GM21526 (cell line): Measurements from ENCODE around the gene CASR.
A peak's percentile ranks its signal among the peaks of the same experiment; 100 is the strongest.

Experiments
- ATAC-seq: cut with Tn5 transposase; IDR thresholded peaks from one replicate; pipeline ENCODE4 v1.9.1; 2021; ENCODE audit warnings: moderate library complexity; ENCODE audit not compliant: unreplicated experiment, low FRiP score

The CASR gene

GRCh38 chr3:122253581-122253980, 70.1 kb downstream of the CASR start:
- no peak for ATAC-seq

DNA sequence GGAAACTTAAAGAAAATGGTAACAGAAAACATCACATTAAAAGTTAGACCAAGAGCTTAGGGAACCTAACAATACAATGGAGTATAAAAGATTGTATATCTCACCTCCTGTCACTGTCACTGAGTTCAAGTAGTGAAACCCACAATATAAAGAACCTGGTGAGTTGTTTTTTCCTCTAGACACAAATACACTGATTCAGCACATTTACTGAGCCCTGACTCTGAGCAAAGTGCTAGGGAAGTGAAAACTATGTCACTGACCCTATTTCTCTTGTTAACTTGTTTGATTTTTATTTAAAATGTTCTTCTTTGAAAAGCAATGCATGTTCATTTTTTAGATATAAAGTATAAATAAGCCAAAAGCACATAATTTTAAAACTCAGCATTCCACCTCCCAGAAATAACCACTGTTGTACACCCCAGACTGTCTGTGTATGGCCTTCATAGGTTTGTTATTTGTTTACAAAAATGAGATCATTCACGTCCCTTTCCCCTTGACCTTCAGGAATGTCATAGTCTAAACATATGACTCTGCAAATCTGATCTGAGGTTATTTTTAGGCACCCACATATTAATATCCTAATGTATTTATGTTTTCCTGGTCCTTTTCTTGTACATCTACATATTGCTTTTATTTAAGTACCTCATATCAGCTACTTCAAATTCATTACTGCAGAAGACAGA, 72.4 kb downstream of the CASR start:
- ATAC-seq: peak; percentile 68

DNA sequence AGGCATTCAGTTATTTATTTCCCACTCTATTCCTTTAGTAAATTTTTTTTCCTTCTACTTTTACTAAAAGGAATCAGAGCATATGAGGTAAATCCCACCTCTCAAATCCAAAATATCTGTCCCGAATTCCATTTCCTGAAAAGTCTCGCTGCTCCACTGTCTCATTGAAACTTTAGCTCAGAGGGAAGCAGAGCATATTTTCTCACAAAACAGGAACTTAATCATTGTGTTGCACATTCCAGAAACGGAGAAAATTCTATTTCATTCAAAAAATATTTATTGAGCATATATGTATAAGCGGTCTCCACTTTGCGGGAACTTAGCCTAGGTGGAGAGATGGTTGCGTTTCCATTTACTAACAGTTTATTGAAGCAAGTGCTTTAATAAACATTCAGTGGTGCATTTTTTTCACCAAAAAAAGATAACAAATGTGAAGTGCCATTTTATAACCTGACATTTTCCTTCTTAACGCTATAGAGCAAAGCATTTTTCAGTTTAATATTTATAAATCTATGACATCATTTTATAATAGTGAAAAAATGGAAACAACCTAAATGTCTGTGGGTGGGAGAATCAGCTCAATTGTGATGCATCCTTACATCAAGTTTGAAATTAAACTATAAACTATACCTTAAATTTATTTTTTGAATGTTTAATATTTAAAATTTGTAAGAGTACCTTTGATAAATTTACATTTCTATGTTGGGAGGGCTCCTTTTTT, 74.3 kb downstream of the CASR start:
- no peak for ATAC-seq

DNA sequence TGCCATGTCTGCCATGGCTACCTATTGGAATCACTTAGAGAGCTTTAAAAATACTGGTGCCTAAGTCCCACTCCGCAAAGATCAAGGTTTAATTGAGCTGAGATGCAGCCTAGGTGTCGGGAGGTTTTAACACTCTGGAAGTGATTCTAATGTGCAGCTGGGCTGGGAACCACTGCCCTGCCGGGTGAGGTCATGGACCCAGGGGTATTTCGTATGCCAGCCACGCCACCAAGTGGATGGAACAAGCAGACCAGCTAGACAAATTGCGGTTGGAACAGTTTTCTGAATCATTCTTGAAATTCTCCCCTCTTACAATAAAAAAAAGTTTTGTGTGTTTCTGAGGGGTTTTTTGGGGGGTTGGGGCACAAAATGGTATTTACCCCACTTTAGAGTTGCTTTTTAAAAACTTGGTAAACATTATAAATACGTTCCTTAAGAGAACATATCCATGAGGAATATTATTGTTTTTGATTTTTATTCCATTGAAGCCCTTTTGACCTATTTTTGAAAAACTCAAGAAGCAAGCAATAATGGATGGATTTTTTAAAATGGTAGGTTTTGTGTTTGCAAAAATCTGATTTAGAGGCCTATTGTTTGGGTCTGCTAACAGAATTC, 75.4 kb downstream of the CASR start:
- ATAC-seq: peak; percentile 78

DNA sequence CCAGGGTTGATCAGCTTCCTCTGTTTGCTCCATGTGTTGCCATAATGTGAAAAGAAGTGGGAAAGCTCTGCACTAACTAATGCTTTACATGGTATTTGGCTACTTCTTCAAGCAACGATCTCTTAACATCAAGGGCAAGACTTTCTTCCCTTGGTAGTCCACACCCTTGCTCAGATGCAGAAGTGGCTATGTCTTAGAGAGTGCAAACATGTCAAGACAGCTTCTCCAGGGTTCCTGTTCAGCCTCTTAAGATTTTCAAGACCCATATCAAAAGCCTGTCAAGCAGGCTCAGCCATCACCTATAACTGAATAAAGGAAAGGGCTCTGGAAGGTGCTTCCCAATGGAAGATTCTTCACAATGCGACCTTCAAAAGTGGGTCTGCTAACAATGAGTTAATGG, 76.7 kb downstream of the CASR start:
- ATAC-seq: no peak

DNA sequence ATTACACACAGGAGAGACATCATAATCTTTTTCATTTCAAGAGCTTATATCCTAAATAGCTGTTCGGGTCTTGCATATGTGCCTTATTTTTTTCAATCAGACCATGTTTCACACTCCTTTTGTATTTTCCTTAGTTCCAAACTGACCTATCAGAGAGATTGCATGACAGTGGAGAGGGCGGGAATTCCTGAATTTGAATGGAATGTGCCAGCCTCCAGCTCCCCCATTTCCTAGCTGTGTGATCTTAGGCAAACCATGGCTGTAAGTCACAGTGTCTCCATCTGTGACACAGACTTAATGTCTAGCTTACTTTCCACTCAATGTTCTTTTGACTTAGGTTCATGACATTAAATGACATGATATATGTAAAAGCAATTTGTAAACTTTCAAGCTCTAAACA, 79.6 kb downstream of the CASR start:
- ATAC-seq: no peak

DNA sequence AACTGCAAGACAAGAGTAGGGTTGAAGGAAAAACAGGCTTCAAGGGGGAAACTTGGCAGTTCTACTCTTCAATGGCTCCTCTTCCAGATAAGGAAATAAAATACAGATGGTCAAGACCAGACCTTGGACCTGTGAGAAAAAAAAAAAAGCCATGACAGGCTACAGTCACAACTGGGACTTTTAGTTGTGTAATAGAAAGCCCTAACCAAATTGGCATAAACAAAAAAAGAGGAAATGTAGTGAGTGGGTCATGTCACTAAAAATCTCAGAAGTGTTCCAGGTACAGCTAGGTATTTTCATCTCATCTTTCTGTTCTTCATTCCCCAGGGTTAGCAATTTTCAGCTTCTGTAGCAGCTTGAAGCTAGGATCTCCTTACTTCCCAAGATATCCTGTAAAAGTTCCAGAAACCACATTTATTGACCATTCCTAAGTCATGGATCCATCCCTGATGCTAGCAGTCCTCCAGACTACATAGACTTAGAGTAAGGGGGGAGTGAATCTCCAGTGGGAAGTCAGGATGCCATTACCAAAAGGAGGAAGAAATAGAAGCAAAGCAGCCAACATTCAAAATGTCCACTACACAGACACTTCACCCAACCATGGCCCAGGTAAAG, 80.6 kb downstream of the CASR start:
- ATAC-seq: no peak

GRCh38 chr3:122265957-122266356, 82.5 kb downstream of the CASR start:
- no peak for ATAC-seq

GRCh38 chr3:122268257-122269024, 85.0 kb downstream of the CASR start:
- no peak for ATAC-seq

GRCh38 chr3:122269045-122269444, 85.6 kb downstream of the CASR start:
- ATAC-seq: no peak

- no peak for ATAC-seq
These were observed 87.9 kb downstream of the CASR start for GRCh38 chr3:122271246-122271898.

DNA sequence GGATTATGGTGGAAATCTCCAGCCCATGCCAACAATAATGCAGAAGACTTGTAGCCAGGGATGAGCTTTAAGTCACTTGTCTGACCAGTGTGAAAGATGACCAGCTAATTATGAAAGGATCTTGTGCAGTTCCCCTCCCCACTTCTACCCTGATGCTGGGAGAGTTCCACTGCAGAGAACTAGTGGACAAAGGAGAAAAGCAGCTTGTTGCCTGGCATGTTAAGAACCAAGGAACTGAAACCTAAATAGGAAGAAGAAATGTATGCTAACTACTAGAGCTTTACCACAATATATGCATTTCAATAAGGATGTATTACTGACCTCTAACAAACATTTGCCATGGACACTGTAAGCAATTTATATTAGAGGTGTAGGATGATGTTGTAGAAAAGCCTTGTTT, 89.4 kb downstream of the CASR start:
- no peak for ATAC-seq

- no peak for ATAC-seq
These were observed 90.0 kb downstream of the CASR start for GRCh38 chr3:122273498-122273897.

- no peak for ATAC-seq
These were observed 98.4 kb downstream of the CASR start for GRCh38 chr3:122281891-122282290.

DNA sequence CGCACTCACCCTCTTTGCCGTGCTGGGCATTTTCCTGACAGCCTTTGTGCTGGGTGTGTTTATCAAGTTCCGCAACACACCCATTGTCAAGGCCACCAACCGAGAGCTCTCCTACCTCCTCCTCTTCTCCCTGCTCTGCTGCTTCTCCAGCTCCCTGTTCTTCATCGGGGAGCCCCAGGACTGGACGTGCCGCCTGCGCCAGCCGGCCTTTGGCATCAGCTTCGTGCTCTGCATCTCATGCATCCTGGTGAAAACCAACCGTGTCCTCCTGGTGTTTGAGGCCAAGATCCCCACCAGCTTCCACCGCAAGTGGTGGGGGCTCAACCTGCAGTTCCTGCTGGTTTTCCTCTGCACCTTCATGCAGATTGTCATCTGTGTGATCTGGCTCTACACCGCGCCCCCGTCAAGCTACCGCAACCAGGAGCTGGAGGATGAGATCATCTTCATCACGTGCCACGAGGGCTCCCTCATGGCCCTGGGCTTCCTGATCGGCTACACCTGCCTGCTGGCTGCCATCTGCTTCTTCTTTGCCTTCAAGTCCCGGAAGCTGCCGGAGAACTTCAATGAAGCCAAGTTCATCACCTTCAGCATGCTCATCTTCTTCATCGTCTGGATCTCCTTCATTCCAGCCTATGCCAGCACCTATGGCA, 100.5 kb downstream of the CASR start:
- ATAC-seq: no peak

- ATAC-seq: no peak
These were observed 101.0 kb downstream of the CASR start for GRCh38 chr3:122284486-122284885.

GRCh38 chr3:122294359-122294758, 110.9 kb downstream of the CASR start:
- ATAC-seq: no peak

- ATAC-seq: no peak
These were observed 112.0 kb downstream of the CASR start for GRCh38 chr3:122295266-122296062.

DNA sequence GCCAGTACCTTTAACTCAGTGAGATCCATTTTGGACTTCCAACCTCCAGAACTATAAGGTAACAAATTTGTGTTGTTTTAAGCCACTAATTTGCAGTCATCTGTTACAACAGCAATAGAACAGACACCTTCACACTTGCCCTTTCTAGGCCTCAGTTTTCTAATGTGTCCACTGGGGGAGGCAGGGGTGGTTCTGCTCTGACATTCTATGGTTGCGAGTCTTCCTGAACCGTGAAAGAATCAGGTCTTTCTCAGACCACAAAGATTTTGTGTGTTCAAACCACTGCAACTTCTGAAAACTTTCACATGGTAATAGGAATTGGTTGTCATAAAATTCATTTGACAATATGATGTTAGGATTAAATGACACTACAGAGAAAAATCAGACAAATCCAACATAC, 114.8 kb downstream of the CASR start:
- ATAC-seq: peak; percentile 64
